OCI-LY3 (cell line): ENCODE data around the gene CHN2.

Experiments used
- EZH2phosphoT487 ChIP-seq: fragments of 200-600 bp; shearing (Covaris generic); IDR thresholded peaks from 2 replicates; pipeline ENCODE4 v1.6.1; 2018; ENCODE audit warnings: antibody characterized with exemption, mixed run types, low read depth
- TF ChIP-seq, protein P1 (sequence below): fragments of 200-600, 300-600 bp; sonication (generic); IDR thresholded peaks from 2 replicates; pipeline ENCODE4 v1.5.1; 2014; ENCODE audit warnings: antibody characterized with exemption, low read length, low read depth

DNA sequence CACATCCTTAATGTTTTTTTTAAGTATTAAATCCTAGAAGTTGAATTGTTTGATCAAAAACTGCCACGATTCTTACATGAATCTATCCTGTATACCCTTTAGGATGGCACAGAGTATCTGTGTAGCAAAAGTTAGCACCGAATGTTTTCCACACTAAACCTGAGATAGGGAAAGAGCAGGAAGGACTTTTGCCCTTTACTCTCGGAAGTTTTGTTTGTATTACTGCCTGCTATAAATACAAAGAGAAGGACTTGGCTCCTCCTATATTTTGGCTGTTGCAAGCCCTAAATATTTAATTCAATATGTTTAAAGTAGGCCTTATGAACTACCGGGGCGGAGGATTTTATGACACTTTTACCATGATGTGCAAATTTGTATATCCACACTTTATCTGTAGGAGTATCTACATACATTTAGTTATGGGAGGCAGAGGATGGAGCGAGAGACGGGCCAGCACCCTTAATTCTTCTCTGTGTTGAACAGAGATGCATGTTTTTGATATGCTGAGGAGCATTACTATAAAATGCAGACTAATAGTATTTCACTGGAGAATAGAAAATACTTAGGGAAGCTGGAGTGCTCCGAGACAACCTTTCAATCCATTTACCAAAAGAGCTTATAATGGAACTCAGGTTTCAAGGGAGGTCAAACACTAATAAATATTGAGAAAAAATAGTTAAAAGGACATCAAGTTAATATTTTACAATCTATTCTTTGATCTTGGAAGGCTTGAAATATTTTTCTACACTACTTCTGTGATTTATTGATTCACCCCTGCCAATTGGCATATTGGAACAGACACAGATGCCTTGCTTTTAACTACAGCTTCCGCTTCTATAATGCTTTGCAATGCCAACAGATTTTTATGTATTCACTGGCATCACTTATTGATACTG, 97.4 kb downstream of the CHN2 start:
- TF ChIP-seq, protein P1, sequence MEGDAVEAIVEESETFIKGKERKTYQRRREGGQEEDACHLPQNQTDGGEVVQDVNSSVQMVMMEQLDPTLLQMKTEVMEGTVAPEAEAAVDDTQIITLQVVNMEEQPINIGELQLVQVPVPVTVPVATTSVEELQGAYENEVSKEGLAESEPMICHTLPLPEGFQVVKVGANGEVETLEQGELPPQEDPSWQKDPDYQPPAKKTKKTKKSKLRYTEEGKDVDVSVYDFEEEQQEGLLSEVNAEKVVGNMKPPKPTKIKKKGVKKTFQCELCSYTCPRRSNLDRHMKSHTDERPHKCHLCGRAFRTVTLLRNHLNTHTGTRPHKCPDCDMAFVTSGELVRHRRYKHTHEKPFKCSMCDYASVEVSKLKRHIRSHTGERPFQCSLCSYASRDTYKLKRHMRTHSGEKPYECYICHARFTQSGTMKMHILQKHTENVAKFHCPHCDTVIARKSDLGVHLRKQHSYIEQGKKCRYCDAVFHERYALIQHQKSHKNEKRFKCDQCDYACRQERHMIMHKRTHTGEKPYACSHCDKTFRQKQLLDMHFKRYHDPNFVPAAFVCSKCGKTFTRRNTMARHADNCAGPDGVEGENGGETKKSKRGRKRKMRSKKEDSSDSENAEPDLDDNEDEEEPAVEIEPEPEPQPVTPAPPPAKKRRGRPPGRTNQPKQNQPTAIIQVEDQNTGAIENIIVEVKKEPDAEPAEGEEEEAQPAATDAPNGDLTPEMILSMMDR: no peak
- no peak for TF ChIP-seq EZH2phosphoT487
